Natural killer cell (primary cell): ENCODE results near the gene PRSS57. TPM values are rescaled to one million over a fixed set of nuclear protein-coding genes. Genes with fewer than 3 reads are reported as not detected.

Experiments used
- ATAC-seq, 3 donors: fragments of 150-1000 bp in 2 of 3; fragments of 200-7000 bp in 1 of 3; cut with Tn5 transposase; 1 replicate in 1 of 3; 2 replicates in 2 of 3; pipeline ENCODE4 v1.10.0; 2021; ENCODE audit warnings: mild to moderate bottlenecking in 2 of 3, moderate library complexity in 2 of 3
- DNase-seq, 2 donors: peaks; one replicate each; pipeline versions ENCODE4 v3.0.0 to v3.0.0-alpha.2; 2013 to 2021; ENCODE audit warnings: mixed read lengths in 1 of 2
- H3K27ac ChIP-seq: one replicate; pipeline ENCODE4 v1.5.1; 2013; ENCODE audit warnings: mild to moderate bottlenecking, low read length
- H3K27me3 ChIP-seq: one replicate; pipeline ENCODE4 v1.6.1; 2013; ENCODE audit warnings: low read length; ENCODE audit not compliant: control insufficient read depth, insufficient read depth
- H3K36me3 ChIP-seq: one replicate; pipeline ENCODE4 v1.6.1; 2013; ENCODE audit warnings: low read length; ENCODE audit not compliant: control insufficient read depth, insufficient read depth
- H3K4me1 ChIP-seq: one replicate; pipeline ENCODE4 v1.6.1; 2013; ENCODE audit warnings: low read length; ENCODE audit not compliant: control insufficient read depth, insufficient read depth
- H3K4me3 ChIP-seq: one replicate; pipeline ENCODE4 v1.5.1; 2013; ENCODE audit warnings: low read length
- H3K9me3 ChIP-seq: one replicate; pipeline ENCODE4 v1.6.1; 2013; ENCODE audit warnings: low read length; ENCODE audit not compliant: control insufficient read depth, insufficient read depth
- H3K27ac Mint-ChIP-seq, 2 donors: one replicate each; pipeline ENCODE4 v1.8.0; 2022; ENCODE audit warnings: mild to moderate bottlenecking in 2 of 2, mixed read lengths in 2 of 2, moderate library complexity in 1 of 2
- H3K27me3 Mint-ChIP-seq, 2 donors: one replicate each; pipeline ENCODE4 v1.8.0; 2022; ENCODE audit warnings: low read depth in 2 of 2, mixed read lengths in 2 of 2
- H3K36me3 Mint-ChIP-seq: one replicate; pipeline ENCODE4 v1.8.0; 2022; ENCODE audit warnings: mixed read lengths
- H3K4me1 Mint-ChIP-seq, 2 donors: one replicate each; pipeline ENCODE4 v1.8.0; 2022; ENCODE audit warnings: mixed read lengths in 2 of 2
- H3K4me3 Mint-ChIP-seq: one replicate; pipeline ENCODE4 v1.8.0; 2022; ENCODE audit warnings: mild to moderate bottlenecking, moderate library complexity, mixed read lengths
- H3K9me3 Mint-ChIP-seq, 2 donors: one replicate each; pipeline ENCODE4 v1.8.0; 2022; ENCODE audit warnings: mixed read lengths in 2 of 2
- CTCF ChIP-seq: fragments of 200-600 bp; IDR thresholded peaks from one replicate; pipeline ENCODE4 v1.8.0; 2022; ENCODE audit warnings: antibody characterized with exemption
- WGBS: methylation state at CpG from one replicate; pipeline ENCODE4 v1.1.7; 2013; ENCODE audit warnings: missing lambda C conversion rate; ENCODE audit not compliant: insufficient coverage; 5-methylcytosine and 5-hydroxymethylcytosine counted together
- intact Hi-C: fragments of 100-400 bp; cut with micrococcal nuclease; formaldehyde crosslinking; loops from one replicate; pipeline ENCODE4 v1.14.2; 2022
- total RNA-seq, 4 donors: library from RNA; stranded (reverse); fragments of 120-200 nt in 1 of 4; gene quantifications; one replicate each; pipeline versions ENCODE4 v1.2.3 to v1.2.4, GENCODE V29; 2013 to 2022

Gene PRSS57
- total RNA-seq, 3 donors from 2014 or later (not counting 1 experiment from before 2014, with no cell fraction given), result 1.5 to 11.7 (median 4.5) TPM

DNA sequence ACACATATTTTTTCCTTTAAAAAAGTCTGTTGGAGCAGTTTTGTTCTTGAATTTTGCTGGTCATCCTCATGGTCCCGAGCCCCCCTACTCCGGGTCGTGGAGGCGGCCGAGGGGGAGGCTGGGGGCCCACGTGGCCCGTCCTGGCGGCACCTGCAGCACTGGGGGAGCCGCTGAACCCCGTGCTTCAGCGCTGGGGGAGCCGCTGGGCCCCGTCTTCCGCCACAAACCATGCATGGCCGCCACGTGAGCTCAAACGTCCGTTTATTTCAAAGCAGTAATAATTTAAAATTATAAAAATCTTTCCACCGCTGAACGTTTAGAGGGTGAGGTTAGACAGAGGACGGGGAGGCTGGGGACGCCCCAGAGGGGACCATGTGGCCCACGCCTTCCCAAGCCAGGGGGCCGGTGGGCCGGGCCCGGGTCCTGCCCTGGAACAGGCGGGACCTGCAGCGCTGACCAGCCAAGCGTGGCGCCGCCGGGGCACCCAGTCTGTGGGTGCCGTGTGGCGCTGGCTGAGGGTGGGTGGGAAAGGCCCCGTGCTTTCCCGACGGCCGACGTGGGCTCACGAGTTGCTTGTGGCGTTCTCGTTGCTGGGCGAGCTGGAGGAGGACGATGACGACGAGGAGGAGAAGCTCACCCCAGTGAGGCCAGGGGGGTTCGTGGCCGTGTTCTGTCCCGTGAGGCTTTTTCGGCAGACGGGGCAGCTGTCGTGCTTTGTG, 47.5 kb downstream of the PRSS57 start:
- H3K4me1 ChIP-seq, result peaks cover 10% of the 10 kb centered on the region
- Mint-ChIP-seq H3K36me3 (no peaks in the 10 kb centered on the region), H3K4me3 (no peak overlapping the region), H3K9me3 (no peaks in the 10 kb centered on the region), H3K27ac (no peak overlapping the region), H3K27me3 (no peaks in the 10 kb centered on the region), H3K4me1 (peaks cover 0 to 4% of the 10 kb centered on the region in 2 donors)
- no peak for TF ChIP-seq CTCF
- WGBS, result 91% methylated on average over 51 of the region's 52 CpGs
- intact Hi-C loops, result no loop called here
- no peaks in the 10 kb centered on the region for H3K9me3 ChIP-seq
- ATAC-seq (no peak), DNase-seq (no peak)
- no peaks in the 10 kb centered on the region for H3K27me3 ChIP-seq
- peaks cover 51% of the 10 kb centered on the region for H3K36me3 ChIP-seq
- H3K4me3 ChIP-seq, result no peak overlapping the region
- no peak overlapping the region for H3K27ac ChIP-seq

DNA sequence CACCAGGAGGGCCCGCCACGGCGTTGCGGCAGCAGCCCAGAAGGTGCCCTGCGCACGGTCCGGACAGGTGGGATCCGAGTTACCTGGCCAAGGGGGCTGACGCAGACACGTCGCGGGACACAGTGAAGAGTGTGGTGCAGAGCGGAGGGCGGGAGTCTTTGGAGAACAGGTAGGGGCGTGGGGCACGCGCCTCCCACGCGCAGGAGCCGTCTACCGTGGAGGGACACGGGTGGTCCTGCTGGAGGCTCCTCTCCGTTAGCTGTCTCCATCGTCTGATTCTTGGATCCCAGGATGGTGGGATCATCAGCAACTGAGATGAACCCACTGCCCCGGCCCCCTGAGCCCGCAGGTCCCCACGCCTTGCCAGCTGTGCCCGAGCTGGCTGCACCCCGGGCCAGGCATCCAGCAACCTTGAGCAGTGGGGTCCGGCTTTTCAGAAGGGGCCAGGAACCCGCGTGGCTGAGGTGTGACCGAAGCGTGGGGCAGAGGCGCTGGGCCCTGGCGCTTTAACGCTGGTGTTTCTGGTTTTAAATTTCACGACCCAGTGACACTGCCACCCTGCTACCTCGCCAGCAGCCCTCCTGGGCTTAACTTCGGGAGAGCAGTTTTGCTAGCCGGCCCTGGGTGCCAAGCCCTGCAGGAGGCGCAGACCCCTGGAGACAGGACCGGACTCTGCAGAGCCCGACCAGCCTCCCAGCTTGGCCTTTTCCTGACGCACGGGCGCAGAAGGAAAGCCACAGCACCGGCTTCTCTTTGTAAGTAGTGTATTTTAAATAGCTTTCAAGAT, 48.3 kb downstream of the PRSS57 start:
- Mint-ChIP-seq H3K4me3 (no peak overlapping the region), H3K9me3 (no peaks in the 10 kb centered on the region), H3K36me3 (no peaks in the 10 kb centered on the region), H3K4me1 (peaks cover 0 to 4% of the 10 kb centered on the region in 2 donors), H3K27ac (no peak overlapping the region), H3K27me3 (no peaks in the 10 kb centered on the region)
- DNase-seq (no peak), ATAC-seq (no peak)
- TF ChIP-seq CTCF, result no peak
- Histone ChIP-seq H3K36me3 (peaks cover 44% of the 10 kb centered on the region), H3K27me3 (no peaks in the 10 kb centered on the region), H3K9me3 (no peaks in the 10 kb centered on the region), H3K4me1 (peaks cover 3% of the 10 kb centered on the region), H3K27ac (no peak overlapping the region), H3K4me3 (no peak overlapping the region)
- intact Hi-C loops, result no loop called here
- 86% methylated on average over 47 of the region's 48 CpGs for WGBS

DNA sequence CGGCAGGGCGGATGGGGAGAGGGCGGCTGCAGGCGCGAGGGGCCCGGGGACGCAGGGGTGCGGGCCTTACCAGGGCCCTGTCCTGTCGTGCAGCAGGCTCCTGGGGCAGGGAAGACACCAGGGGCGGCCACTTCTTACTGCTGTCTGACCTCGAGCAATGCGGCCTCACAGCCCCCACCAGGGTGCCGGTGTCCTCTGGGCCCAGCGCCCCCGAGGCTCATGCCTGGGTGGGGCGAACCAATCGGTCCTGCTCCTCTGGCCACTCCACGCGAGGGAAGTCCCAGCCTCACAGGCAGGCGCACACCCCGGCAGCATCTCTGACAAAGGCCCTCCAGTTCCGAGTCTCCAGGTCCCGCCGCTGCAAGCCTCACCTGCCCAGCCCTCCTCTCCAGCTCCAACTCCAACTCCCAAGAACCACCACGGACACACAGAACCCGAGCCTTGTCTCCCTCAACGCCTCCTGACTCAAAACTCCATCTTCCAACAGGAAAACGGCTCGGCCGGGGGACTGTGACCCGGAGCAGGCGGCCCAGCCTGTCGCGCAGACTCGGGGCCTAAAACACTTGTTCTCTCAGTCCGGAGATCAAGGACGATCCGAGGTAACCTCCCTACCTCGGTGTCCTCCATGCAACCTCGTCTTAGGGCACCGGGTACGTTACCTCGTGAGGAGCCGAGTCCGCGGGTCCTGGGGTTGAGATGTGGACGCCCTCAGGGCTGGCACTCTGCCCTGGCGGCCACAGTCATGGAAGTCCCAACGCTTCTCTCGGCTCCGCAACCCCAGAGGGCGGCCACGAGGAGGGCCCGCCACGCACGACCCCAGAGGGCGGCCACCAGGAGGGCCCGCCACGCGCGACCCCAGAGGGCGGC, 49.1 kb downstream of the PRSS57 start:
- H3K9me3 ChIP-seq, result no peaks in the 10 kb centered on the region
- no peak for TF ChIP-seq CTCF
- Mint-ChIP-seq H3K36me3 (no peaks in the 10 kb centered on the region), H3K9me3 (no peaks in the 10 kb centered on the region), H3K27me3 (no peaks in the 10 kb centered on the region), H3K27ac (peak overlapping the region in 1 of 2 donors; percentile 33), H3K4me3 (no peak overlapping the region), H3K4me1 (peaks cover 0 to 4% of the 10 kb centered on the region in 2 donors)
- 96% methylated on average over 62 of the region's 62 CpGs for whole genome bisulfite sequencing
- H3K27me3 ChIP-seq, result no peaks in the 10 kb centered on the region
- intact Hi-C loops, result no loop called here
- peaks cover 36% of the 10 kb centered on the region for H3K36me3 ChIP-seq
- DNase-seq (no peak), ATAC-seq (peak in 1 of 3 donors; percentile 14)
- H3K27ac ChIP-seq, result no peak overlapping the region
- H3K4me3 ChIP-seq, result no peak overlapping the region
- no peaks in the 10 kb centered on the region for H3K4me1 ChIP-seq
